CD4-positive, alpha-beta T cell treated with Interleukin-6 at 100 ng/mL for 8 hours (primary cell): ENCODE results near the gene SNX9.
A peak's percentile ranks its signal among the peaks of the same experiment; 100 is the strongest.
"Not testable (repeated sequence)": the region's sequence is repeated elsewhere in the genome, so short reads cannot be mapped to it uniquely, and the experiment has no call there.

Experiments
- DNase-seq: peaks from one replicate; pipeline ENCODE4 v3.0.0-alpha.2; 2020; ENCODE audit warnings: mixed read lengths, low spot score

SNX9 gene

GRCh38 chr6:157823001-157823527, at the start of gene SNX9:
Gene SNX9 (plus strand): TSS chr6:157823246. CDS start chr6:157823435, 189 bp downstream.
- DNase-seq: peak; percentile 50

- DNase-seq: no peak
Observed at GRCh38 chr6:157773248-157773773, 49.7 kb upstream of the SNX9 start.

GRCh38 chr6:157774153-157775135, 48.6 kb upstream of the SNX9 start:
- DNase-seq: no peak

- DNase-seq: no peak
Observed at GRCh38 chr6:157775376-157775775, 47.7 kb upstream of the SNX9 start.

GRCh38 chr6:157777344-157777743, 45.7 kb upstream of the SNX9 start:
- no peak for DNase-seq

GRCh38 chr6:157778719-157779118, 44.3 kb upstream of the SNX9 start:
- DNase-seq: no peak

- no peak for DNase-seq
Observed at GRCh38 chr6:157779705-157780604, 43.1 kb upstream of the SNX9 start.

- no peak for DNase-seq
Observed at GRCh38 chr6:157785636-157786035, 37.4 kb upstream of the SNX9 start.

- DNase-seq: no peak
Observed at GRCh38 chr6:157786221-157786620, 36.8 kb upstream of the SNX9 start.

- no peak for DNase-seq
Observed at GRCh38 chr6:157787080-157787479, 36.0 kb upstream of the SNX9 start.

- no peak for DNase-seq
Observed at GRCh38 chr6:157788180-157788579, 34.9 kb upstream of the SNX9 start.

GRCh38 chr6:157789297-157789696, 33.7 kb upstream of the SNX9 start:
- DNase-seq: no peak

- DNase-seq: no peak
Observed at GRCh38 chr6:157789861-157790260, 33.2 kb upstream of the SNX9 start.

GRCh38 chr6:157790548-157791160, 32.4 kb upstream of the SNX9 start:
- DNase-seq: no peak

- DNase-seq: no peak
Observed at GRCh38 chr6:157791450-157791849, 31.6 kb upstream of the SNX9 start.

- DNase-seq: no peak
Observed at GRCh38 chr6:157792671-157793070, 30.4 kb upstream of the SNX9 start.

GRCh38 chr6:157794012-157794411, 29.0 kb upstream of the SNX9 start:
- not testable (repeated sequence) for DNase-seq

GRCh38 chr6:157795841-157796240, 27.2 kb upstream of the SNX9 start:
- no peak for DNase-seq

GRCh38 chr6:157798851-157799250, 24.2 kb upstream of the SNX9 start:
- no peak for DNase-seq

GRCh38 chr6:157799561-157799960, 23.5 kb upstream of the SNX9 start:
- DNase-seq: not testable (repeated sequence)

- no peak for DNase-seq
Observed at GRCh38 chr6:157800420-157801237, 22.4 kb upstream of the SNX9 start.
